Neural crest cell (in vitro differentiated cells): ENCODE results near the gene COMT. TPM values are rescaled to one million over a fixed set of nuclear protein-coding genes. Genes with fewer than 3 reads are reported as not detected.

Source experiments
- DNase-seq: peaks from one replicate; pipeline ENCODE4 v3.0.0; 2021; ENCODE audit warnings: low read depth, mixed read lengths, low spot score
- H3K27ac Mint-ChIP-seq: one replicate; pipeline ENCODE4 v1.8.0; 2021; ENCODE audit warnings: mild to moderate bottlenecking, mixed read lengths; ENCODE audit not compliant: unreplicated experiment
- H3K27me3 Mint-ChIP-seq: 2 replicates; pipeline ENCODE4 v1.8.0; 2021; ENCODE audit warnings: low read depth, mild to moderate bottlenecking, mixed read lengths
- H3K36me3 Mint-ChIP-seq: 2 replicates; pipeline ENCODE4 v1.8.0; 2021; ENCODE audit warnings: low read depth, mild to moderate bottlenecking, mixed read lengths
- H3K4me1 Mint-ChIP-seq: 2 replicates; pipeline ENCODE4 v1.8.0; 2021; ENCODE audit warnings: mixed read lengths
- H3K4me3 Mint-ChIP-seq: one replicate; pipeline ENCODE4 v1.8.0; 2021; ENCODE audit warnings: mild to moderate bottlenecking, mixed read lengths
- H3K9me3 Mint-ChIP-seq: 2 replicates; pipeline ENCODE4 v1.8.0; 2021; ENCODE audit warnings: mixed read lengths
- total RNA-seq: library from RNA; stranded (reverse); gene quantifications from 2 replicates; pipeline ENCODE4 v1.2.1, GENCODE V29; 2021
- TF ChIP-seq, protein P1 (sequence below): fragments of 200-600 bp; sonication (generic); conservative IDR thresholded peaks from 2 replicates; pipeline ENCODE4 v1.5.0; 2021; ENCODE audit warnings: antibody characterized with exemption, mild to moderate bottlenecking

The COMT gene
- total RNA-seq, 1 donor from 2014 or later = 86.4 TPM

DNA sequence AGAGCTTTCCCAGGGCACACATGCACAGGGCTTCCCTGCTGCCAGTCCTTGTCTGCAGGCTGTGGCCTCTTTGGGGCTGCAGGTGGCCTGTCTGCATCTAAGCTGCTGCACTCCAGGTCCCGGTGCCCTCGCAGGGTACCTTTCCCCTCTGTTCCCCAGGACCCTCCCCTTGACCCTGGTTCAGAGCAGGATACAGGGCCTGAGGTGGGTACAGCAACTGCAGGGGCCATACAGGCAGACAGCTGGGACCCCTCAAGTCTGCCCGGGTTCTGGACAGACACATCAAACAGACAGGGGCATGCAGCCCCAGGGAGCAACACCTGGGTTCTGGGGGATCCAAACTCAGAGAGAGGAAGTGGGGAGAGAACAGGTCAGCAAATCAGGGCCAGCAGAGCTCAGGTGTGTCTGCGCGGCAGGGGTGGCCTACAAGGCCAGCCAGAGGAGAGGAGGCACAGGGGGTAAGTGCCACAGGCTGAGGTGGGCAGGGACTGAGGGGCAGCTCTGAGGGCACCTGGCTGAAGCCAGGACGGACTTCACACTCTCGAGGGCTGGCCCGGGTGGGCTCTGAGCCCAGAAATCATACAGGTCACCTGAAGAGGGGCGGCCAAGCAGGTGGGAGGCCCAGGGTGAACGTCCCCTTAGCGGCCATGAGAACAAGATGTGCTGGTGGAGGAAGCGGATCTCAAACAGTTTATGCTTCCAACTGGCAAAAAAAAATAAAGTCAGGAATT lies 29.9 kb upstream of the COMT start:
- DNase-seq = no peak
- Mint-ChIP-seq H3K4me3 (no peak overlapping the region), H3K27ac (peak overlapping the region; percentile 35), H3K36me3 (peaks cover 16% of the 10 kb centered on the region), H3K4me1 (peaks cover 5% of the 10 kb centered on the region), H3K9me3 (no peaks in the 10 kb centered on the region), H3K27me3 (no peaks in the 10 kb centered on the region)
- TF ChIP-seq, protein P1, sequence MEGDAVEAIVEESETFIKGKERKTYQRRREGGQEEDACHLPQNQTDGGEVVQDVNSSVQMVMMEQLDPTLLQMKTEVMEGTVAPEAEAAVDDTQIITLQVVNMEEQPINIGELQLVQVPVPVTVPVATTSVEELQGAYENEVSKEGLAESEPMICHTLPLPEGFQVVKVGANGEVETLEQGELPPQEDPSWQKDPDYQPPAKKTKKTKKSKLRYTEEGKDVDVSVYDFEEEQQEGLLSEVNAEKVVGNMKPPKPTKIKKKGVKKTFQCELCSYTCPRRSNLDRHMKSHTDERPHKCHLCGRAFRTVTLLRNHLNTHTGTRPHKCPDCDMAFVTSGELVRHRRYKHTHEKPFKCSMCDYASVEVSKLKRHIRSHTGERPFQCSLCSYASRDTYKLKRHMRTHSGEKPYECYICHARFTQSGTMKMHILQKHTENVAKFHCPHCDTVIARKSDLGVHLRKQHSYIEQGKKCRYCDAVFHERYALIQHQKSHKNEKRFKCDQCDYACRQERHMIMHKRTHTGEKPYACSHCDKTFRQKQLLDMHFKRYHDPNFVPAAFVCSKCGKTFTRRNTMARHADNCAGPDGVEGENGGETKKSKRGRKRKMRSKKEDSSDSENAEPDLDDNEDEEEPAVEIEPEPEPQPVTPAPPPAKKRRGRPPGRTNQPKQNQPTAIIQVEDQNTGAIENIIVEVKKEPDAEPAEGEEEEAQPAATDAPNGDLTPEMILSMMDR = no peak

DNA sequence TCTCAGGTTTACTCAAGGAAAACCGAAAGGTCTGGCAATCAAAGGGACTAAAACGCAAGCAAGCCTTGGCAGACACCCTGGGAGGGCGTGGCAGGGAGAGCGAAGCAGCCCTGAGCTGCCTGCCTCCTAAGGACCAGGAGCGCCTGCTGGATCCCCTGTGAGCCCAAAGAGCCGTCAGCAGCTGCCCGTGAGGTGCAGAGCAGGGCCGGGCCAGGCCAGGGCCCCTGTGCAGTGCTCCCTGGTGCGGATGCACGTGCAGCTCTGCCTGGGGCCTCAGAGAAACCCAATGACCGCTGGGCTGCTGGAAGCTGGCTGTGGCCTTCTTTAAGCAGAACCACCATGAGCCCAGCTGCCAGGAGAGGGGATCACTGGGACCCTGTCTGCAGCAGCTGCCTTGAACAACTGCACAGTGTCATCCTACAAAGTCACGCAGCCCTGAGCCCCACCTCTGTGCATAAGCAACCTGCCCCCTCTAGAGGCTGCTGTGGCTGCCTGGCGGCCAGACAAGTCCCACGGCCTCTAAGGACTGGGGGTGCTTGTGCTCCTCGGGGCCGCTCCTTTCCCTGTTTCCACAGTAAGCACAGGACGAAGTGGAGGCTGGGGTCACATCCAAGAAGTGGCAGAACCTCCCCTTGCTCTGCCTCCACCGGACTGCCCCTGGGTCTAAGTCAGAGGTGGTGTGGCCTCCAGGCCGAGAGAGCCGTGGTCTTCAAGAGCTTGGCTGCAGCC lies 29.1 kb upstream of the COMT start:
- TF ChIP-seq, protein P1 = no peak
- peaks cover 16% of the 10 kb centered on the region for H3K36me3 Mint-ChIP-seq
- H3K4me3 Mint-ChIP-seq = no peak overlapping the region
- peaks cover 5% of the 10 kb centered on the region for H3K4me1 Mint-ChIP-seq
- no peaks in the 10 kb centered on the region for H3K27me3 Mint-ChIP-seq
- H3K9me3 Mint-ChIP-seq = no peaks in the 10 kb centered on the region
- peak overlapping the region; percentile 35 for H3K27ac Mint-ChIP-seq
- no peak for DNase-seq

DNA sequence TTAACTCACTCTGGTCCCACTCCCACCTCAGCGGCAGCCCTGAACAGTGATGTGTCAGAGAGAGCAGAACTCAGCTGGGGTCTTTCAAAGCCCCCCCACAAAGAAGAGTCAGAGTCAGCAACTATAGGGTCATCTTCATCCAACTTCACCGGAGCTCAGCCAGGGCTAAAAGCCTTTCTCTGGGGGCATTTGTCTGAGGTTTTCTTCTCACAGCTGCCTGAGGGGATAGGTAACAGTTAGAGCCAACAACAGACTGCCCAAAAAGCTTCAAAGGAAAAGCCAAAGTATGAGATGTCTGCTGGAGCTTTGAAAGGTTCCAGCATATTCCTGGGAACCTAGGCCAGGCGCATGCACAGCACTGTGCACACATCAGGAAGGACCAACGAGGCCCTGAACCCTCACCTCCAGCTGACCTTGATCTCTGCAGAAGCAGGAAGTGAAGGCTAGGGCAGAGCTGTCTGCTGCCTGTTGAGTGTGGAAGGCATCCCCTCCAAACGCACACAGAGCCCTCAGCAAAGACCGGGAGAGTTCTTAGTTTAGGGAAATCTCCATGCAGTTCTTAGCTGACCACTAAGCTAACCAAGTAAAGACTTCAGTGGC lies 28.1 kb upstream of the COMT start:
- Mint-ChIP-seq H3K9me3 (no peaks in the 10 kb centered on the region), H3K4me1 (peaks cover 5% of the 10 kb centered on the region), H3K27ac (no peak overlapping the region), H3K36me3 (peaks cover 16% of the 10 kb centered on the region), H3K27me3 (no peaks in the 10 kb centered on the region), H3K4me3 (no peak overlapping the region)
- DNase-seq = no peak
- TF ChIP-seq, protein P1 = no peak

DNA sequence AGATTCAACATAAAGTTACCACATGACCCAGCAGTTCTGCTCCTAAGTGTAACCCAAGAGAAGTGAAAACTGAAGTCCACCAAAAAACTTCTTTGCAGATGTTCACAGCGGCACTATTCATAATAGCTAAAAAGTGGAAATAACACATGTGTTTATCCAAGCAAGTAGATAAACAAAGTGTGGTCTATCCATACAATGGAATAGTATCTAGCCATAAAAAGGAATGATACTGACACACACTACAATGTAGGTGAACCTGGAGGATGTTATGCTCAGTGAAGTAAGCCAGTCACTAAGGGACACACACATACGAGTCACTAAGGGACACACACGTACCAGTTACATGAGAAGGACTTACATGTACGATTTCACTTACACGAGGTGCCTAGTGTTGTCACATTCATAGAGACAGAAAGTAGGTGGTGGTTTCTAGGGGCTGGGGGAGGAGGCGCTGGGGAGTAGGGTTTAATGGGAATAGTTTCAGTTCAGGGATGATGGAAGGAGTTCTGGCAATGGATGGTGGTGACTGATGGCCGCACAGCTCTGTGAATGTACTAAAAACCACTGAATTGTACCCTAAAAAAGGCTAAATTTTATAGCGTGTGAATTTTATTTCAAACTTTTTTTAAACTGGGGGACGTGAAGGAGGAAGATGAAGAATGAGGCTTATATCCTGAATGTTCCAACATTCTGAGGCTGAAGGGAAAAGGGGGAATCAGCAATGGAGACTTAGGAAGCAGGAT lies 27.2 kb upstream of the COMT start:
- no peak overlapping the region for H3K4me3 Mint-ChIP-seq
- H3K27me3 Mint-ChIP-seq = no peaks in the 10 kb centered on the region
- H3K36me3 Mint-ChIP-seq = peaks cover 16% of the 10 kb centered on the region
- TF ChIP-seq, protein P1 = no peak
- H3K4me1 Mint-ChIP-seq = peaks cover 5% of the 10 kb centered on the region
- DNase-seq = no peak
- no peaks in the 10 kb centered on the region for H3K9me3 Mint-ChIP-seq
- no peak overlapping the region for H3K27ac Mint-ChIP-seq

DNA sequence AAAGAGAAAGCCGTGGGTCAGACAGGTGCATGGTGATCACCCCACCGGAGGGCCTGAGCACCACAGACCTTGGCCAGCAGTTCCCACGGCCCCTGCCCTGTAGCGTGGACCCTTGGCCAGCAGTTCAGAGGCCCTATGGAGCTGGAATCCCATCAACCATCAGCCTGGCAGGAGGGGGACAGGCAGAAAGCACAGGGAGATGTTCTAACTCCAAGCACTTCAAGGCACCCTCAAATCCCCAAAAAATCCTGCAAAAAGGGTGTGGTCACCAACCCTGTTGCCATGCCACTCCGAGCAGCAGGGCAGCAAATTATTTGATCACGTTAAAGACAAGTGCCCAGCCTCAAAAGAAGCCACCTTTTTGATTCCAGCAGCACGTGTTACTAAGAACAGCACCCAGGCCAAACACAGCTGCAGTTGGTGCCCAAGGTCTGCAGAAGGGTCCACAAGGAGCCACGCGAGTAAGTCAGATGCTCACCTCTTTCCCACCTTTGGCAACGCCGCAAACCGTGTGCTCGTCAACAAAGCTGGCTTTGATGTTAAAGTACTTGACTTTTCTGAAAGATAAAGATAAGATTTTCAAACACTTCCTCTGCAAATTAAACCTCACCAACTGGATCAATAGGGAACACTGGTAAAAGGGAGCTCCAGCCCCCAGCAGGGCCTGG lies 26.2 kb upstream of the COMT start:
- H3K27ac Mint-ChIP-seq = peak overlapping the region; percentile 84

More for the DNA sequence above, 26.2 kb upstream of the COMT start:
- TF ChIP-seq, protein P1 = no peak
- Mint-ChIP-seq H3K27me3 (no peaks in the 10 kb centered on the region), H3K9me3 (no peaks in the 10 kb centered on the region), H3K36me3 (peaks cover 14% of the 10 kb centered on the region), H3K4me3 (no peak overlapping the region), H3K4me1 (no peaks in the 10 kb centered on the region)
- no peak for DNase-seq
